Umbilical cord (tissue), 2 donors: Measurements from ENCODE around the gene SLC37A1. TPM values are rescaled to one million over a fixed set of nuclear protein-coding genes. Genes with fewer than 3 reads are reported as not detected.
"Not testable (repeated sequence)": the region's sequence is repeated elsewhere in the genome, so short reads cannot be mapped to it uniquely, and the experiment has no call there.

ENCODE experiments used
- DNase-seq: peaks from one replicate; pipeline ENCODE4 v3.0.0-alpha.2; 2015; ENCODE audit warnings: low spot score
- total RNA-seq: library from RNA; depleted of rRNA; stranded (reverse); fragments of >200 nt; gene quantifications from one replicate; pipeline ENCODE4 v1.2.3, GENCODE V29; 2014; ENCODE audit warnings: low replicate concordance; ENCODE audit not compliant: insufficient read depth

Gene SLC37A1
- total RNA-seq, 1 donor from 2014 or later: 4.8 TPM

DNA sequence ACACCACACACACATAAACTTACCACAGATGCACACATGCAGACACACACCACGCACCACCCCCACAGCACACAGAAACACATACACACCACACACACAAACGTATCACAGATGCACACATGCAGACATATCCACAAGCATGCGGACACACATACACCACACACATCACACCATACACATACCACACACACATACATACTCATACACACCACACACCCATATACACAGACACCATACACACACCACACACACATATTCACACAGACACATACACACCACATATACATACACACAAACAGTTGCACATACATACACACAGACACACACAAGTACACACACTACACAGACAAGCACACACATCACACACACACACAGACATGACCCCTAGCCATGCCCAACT, 102.3 kb downstream of the SLC37A1 start:
- DNase-seq: no peak

DNA sequence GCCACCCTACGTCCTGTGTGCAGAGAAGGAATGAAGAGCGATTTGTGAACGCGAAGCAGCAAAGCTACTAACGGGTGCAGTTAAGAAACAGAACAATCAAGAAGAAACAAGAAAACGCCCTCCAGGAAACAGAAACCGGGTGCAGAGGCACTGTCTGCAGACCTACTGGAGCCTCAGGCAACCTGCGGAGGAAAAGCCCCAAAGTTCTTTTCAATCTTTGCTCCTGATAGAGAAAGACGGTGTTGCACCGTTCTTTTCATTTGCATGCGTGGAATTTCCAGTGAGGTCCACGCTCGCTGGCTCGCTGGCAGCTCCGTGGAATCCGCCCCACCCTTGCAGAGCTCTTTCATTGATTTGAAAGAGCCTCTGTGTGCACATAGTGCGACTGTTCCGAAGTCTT, 102.8 kb downstream of the SLC37A1 start:
- DNase-seq: no peak

DNA sequence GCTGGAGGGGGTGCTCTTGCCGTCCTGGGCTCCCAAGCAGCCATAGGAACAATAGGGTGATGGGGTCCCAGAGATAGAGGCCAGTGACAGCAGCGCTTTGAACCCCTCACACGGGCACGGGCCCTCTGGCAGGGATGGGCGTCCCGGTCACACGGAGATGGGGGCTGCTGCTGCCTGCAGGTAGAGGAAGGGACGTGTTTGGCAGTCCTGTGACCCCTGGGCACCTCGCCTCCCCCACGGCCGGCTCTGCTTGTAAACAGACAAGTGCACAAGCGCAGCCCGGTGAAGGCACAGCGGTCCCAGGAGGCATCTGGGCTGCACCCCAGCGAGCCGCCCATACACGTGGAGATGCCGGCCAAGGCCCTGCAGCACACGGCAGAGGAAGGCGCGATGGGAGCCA, 103.3 kb downstream of the SLC37A1 start:
- no peak for DNase-seq

DNA sequence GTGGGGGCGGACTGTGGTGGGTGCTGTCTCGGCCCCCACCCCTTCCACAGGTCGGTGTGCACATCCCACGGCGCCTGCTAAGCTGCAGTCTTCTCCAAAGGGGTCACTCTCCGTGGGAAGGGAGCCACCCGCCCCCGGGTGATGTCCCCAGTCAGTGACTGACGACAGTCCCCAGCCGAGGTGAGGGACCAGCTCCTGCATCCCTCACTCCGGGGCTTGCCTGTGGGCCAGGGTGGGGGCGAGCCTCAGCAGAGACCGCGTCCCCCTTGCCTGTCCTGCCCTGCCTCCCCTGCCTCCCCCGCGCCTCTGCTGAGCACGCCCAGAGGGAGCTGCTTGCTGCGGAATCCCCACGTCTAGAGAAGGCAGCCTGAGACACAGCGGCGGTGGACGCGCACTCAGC, 103.8 kb downstream of the SLC37A1 start:
- no peak for DNase-seq

GRCh38 chr21:42618707-42619102, 105.1 kb downstream of the SLC37A1 start:
- no peak for DNase-seq

DNA sequence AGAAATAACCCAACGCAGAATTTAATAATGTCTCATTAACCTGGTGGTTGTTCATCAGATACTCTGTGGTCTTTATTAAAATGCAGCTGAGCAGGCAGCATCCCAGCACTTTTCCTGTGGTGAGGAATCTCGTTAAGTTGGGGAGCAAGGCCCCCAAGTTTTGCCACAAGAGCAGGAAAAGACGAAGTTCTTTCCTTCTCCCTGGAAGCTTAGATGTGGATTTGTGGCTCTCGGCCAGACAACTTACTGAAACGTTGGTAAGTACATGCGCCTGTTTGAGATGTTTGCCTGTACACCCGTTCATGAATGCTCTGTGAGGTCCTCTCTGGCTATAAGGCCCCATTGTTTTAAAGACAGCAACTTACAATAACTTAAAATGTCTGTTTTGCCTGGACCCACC, 105.5 kb downstream of the SLC37A1 start:
- peak; percentile 55 for DNase-seq

DNA sequence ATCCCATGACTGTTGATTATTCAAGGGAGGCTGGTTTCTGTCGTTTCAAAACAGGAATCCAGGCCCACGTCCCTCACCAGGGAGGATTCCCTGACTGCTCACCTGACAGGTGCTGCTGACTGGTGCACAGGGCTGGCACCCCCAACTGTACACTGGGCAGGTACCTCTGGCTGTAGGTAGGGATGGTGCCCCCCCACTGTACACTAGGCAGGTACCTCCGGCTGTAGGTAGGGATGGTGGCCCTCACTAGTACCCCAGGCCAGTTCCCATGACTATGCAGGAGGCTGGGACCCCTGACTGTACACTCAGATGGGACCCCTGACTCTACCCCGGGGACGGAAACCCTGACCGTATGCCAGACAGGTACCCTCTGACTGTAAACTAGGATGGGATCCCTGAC, 106.2 kb downstream of the SLC37A1 start:
- no peak for DNase-seq

GRCh38 chr21:42621166-42621818, 107.6 kb downstream of the SLC37A1 start:
- DNase-seq: peak; percentile 47

- no peak for DNase-seq
Measured at GRCh38 chr21:42621819-42622177, 108.1 kb downstream of the SLC37A1 start.

GRCh38 chr21:42622284-42622683, 108.6 kb downstream of the SLC37A1 start:
- no peak for DNase-seq

DNA sequence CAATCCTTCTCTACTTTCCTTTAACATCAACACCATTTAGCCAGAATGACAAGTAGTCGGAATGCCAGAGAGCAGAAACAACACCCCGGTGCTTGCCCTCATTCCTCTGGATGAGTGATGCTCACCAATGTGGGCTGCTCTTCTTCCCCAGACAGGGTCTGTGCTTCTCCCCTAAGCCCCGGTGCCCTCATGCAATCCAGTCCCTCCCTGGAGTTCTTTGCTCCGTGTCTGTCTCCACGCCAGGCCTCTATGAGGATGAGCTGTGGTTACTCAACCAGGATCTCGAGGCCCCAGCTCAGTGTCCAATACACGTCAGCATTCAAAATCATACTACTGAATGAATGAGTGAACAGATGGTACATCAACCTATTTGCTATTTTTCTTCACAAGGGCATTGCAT, 110.0 kb downstream of the SLC37A1 start:
- DNase-seq: peak; percentile 21

DNA sequence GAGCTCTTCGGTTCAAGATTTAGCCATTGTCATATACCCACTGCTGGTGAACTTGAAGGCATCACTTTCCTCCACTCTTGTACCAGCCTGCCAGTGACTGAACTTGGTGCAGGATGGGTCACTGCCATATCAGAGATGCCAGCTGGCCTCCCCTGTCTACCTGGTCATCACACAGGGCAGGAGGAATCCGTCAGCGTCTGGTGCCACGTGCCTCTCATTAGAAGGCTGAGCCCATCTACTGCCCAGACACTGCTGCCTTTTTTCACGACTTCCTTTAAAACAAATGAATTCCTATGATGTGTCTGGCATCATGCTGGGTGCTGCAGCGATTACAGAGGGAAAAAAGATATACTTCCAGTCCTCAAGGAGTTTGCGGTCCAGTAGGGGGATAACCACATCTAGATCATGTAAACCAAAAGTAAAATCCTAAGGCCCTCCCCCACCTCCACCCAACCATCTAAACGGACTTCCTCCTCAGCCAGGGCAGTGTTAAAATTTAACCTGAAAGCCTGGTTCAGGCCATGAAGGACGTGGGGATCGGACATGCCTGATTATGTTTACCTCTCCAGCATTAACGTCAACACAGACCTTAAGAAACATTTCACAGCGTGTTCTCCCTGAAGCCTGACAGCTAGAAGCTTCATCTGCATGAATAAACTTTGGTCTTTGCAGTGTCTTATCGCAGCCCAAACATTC, 110.6 kb downstream of the SLC37A1 start:
- DNase-seq: no peak

GRCh38 chr21:42624936-42625335, 111.3 kb downstream of the SLC37A1 start:
- DNase-seq: no peak

DNA sequence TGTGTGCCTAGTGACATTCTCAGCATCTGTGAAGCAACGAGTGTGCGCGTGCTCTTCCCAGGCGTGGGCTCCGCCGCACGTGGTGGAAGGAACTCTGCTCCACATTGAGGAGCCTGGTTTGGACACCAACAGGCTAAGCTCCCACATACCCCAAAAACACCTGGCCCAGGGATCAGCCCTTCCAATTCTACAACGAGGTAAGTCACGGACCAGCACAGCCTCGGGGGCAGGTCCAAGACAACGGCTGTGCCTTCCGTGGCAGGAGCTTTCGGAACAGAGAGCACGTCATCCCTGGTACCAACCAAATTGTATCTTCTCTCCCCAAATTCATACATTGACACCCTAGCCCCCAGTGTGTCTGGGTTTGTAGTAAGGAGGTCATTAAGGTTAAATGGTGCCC, 112.5 kb downstream of the SLC37A1 start:
- no peak for DNase-seq

- no peak for DNase-seq
Measured at GRCh38 chr21:42627527-42628289, 114.1 kb downstream of the SLC37A1 start.

GRCh38 chr21:42628466-42629061, 114.9 kb downstream of the SLC37A1 start:
- DNase-seq: not testable (repeated sequence)

- DNase-seq: no peak
Measured at GRCh38 chr21:42629933-42630589, 116.4 kb downstream of the SLC37A1 start.

DNA sequence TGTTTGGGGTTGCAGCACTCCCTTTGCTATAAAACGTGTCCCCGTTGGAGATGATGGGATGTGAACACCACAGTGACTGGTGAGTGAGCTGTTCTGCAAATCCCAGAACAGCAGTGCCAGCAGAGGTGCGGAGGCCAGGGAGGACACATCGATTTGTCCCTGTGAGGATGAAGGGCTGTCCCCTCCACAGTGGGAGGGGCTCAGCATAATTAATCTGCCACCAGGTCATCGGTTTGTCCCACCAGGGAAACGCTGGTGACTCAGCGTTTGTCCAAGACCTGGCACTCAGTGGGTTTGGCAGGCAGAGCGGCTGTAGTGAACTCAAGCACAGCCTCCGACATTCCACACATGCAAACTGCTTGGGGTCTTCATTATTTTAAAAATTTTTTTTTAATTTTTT, 117.0 kb downstream of the SLC37A1 start:
- DNase-seq: no peak
